Bone marrow (tissue), 2 donors: ENCODE data around the gene UPK1B.
A peak's percentile ranks its signal among the peaks of the same experiment; 100 is the strongest.
"Not testable (repeated sequence)": the region's sequence is repeated elsewhere in the genome, so short reads cannot be mapped to it uniquely, and the experiment has no call there.

Experiments
- DNase-seq, 2 donors: peaks; one replicate each; lab custom pipeline; 2025; lab: John Stamatoyannopoulos, UW

UPK1B gene

GRCh38 chr3:119225121-119225520, 51.7 kb downstream of the UPK1B start:
- no peak for DNase-seq

DNA sequence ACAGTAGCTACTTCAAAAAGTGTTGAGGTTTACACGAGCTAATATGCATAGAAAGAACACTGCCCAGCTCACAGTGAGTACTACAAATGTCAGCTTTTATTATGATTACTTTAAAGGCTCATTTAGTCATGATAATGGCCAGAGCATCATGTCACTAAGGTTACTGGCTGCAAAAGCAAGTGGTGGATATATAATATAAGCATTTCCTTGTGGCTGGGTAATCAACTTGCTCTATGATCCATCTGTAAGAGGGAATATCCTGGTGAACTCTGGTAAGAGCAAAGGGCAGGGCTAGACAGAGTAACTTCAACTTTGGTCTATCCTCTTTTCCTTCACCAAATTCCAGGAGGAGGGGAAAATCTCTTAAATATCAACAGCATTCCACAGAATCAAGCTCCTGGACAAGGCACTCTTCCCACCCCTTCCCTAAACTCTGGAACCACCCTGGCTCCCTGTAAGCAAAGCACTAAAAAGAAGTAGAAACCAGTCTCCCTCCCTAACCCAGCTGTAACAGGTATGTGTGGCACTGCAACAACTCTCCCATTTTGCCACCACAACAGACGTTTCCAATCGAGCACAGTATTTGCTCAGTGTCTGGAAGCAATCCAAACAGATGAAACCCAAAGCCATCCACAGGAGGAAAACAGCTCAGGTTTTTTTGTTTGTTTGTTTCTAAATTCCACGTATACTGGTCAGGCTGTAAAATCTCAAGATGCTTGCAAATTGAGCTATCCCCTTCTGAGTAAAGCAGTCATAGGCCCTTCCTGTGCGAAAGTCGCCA, 53.9 kb downstream of the UPK1B start:
- DNase-seq: no peak

GRCh38 chr3:119228373-119229145, 55.2 kb downstream of the UPK1B start:
- no peak for DNase-seq

DNA sequence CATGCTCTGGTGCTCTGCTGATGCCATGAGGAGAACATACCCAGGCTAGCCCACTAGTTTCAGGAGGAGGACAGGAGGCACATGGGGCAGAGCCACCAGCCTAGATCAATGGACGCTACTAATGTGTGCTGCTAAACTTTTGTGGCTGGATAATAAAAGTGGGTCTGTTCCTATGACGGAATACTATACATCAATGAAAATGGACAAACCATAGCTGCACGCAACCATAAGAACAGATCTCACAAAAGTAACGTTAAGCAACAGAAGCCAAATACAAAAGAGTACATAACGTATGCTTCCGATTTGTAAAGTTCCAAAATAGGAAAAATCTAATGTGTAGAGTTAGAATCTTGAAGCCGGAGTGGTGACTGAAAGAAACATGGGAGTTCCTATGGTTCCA, 55.8 kb downstream of the UPK1B start:
- DNase-seq: no peak

DNA sequence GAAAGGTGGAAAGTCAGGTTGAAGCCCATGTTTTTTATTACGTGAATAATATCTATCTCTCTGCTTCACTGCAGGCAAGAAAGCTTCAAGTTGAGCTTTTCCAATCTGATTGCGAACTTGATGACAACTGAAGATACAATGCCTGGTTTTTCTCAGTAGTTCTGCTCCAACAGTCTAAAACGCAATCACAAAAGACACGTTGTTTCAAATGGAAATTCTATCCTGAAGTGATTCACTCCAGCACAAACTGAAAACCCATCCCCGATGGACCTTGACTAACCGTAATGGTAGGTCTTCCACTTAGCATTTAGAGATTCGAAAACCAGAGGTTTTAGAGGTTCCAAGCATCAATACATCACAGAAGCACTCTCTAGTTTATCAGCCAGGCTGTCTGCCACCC, 56.7 kb downstream of the UPK1B start:
- no peak for DNase-seq

- DNase-seq: no peak
Observed at GRCh38 chr3:119230745-119231144, 57.3 kb downstream of the UPK1B start.

DNA sequence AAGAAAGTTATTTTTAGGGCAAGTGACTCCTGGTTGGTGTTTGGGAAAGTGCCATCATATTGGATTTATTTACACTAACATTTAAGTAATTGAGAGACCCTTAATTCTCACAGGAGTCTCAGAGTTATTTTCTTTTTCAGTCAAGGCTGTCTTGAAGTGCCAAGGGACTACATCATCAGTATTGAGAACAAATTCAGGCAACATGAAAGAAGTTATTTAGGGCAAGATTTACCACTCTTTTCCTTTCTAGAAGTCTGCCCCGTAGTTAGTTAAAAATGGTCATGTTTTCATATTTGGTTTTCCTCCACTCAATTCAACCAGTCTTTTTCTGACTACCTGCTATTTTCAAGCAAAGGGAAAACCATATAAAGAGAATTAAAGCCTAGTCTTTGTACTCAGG, 61.2 kb downstream of the UPK1B start:
- no peak for DNase-seq

GRCh38 chr3:119235151-119235550, 61.8 kb downstream of the UPK1B start:
- DNase-seq: no peak

DNA sequence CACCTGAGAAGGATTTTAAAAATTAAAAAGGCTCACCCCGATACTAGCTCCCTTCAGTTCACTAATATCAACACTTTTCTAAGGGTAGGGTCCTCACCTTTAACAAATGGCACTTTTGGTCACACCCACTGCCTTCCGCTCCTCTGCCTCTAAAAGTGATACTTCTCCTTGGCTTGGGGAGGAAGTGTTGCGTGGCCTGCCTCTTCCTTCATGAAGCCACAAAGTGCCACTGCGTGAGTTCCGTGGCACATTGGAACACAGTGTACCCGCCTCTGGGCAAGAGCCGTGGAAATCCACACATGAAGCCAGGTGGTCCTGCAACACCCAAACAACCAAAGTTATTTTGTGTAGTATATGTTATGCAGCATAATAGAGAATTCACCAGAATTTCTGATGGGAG, 63.4 kb downstream of the UPK1B start:
- DNase-seq: no peak

- DNase-seq: no peak
Observed at GRCh38 chr3:119237299-119237698, 63.9 kb downstream of the UPK1B start.

- no peak for DNase-seq
Observed at GRCh38 chr3:119238363-119238762, 65.0 kb downstream of the UPK1B start.

DNA sequence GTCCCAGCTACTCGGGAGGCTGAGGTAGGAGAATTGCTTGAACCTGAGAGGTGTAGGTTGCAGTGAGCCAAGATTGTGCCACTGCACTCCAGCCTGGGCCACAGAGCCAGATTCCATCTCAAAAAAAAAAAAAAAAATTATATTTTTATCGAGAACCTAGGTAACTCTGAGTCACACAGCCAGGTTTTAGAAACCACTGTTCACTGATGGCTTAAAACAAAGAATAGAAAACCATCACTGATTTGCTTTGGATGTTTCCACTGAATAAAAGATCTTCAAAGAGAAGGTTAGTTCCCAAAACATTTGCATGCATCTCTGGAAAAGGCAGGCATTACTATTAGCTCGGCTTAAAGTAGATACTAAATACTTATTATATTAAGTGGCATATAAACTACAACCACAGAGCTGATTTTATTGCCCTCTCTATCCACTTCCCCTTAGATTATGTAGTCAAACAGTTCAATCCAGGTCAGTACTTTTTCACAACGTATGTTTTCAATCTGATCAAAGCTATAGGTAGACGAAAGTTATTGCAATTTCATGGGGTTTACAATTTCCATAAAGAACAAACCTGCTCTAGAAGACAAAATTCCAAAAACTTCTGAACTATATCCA, 65.9 kb downstream of the UPK1B start:
- DNase-seq: no peak

DNA sequence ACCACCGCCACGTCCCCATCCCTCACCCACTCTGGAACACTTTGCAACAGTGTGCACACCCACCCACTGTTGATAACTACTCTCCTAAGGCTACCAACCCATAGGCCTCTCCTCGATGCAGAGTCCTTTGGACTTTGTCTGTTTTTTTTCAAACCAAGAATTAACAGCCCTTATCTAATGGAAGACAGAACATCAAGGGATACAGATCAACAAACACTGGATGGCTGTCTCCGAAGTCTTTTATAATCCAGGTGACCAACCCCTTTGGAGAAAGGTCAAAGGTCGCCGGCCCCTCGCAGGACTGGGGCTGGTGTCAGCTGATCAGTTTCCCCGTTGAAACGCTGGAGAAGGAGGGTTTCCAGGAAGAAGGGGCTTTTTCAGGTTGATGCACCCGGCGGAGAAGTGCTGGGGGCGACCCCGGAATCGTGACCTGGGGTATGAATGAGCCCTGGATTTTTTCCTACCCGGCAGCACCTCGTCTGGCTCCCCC, 66.7 kb downstream of the UPK1B start:
- DNase-seq: no peak

- peak in 1 of 2 donors; percentile 57 for DNase-seq
Observed at GRCh38 chr3:119240591-119241434, 67.4 kb downstream of the UPK1B start, which contains the start of gene B4GALT4. TSS of gene B4GALT4 (minus strand) at chr3:119240878. CDS start at chr3:119230099, 10,779 bp downstream.

DNA sequence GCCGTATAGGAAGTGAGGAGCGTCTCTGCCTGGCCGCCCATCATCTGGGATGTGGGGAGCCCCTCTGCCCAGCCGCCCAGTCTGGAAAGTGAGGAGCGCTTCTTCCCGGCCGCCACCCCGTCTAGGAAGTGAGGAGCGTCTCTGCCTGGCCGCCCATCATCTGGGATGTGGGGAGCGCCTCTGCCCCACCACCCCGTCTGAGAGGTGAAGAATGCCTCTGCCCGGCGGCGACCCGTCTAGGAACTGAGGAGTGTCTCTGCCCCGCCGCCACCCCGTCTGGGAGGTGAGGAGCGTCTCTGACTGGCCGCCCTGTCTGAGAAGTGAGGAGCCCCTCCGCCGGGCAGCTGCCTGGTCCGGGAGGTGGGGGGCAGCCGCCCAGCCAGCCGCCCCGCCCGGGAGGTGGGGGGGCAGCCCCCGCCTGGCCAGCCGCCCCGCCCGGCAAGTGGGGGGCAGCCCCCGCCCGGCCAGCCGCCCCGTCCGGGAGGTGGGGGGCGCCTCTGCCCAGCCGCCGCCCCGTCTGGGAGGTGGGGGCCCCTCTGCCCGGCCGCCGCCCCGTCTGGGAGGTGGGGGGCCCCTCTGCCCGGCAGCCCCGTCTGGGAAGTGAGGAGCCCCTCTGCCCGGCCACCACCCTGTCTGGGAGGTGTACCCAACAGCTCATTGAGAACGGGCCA, 69.1 kb downstream of the UPK1B start:
- not testable (repeated sequence) for DNase-seq

DNA sequence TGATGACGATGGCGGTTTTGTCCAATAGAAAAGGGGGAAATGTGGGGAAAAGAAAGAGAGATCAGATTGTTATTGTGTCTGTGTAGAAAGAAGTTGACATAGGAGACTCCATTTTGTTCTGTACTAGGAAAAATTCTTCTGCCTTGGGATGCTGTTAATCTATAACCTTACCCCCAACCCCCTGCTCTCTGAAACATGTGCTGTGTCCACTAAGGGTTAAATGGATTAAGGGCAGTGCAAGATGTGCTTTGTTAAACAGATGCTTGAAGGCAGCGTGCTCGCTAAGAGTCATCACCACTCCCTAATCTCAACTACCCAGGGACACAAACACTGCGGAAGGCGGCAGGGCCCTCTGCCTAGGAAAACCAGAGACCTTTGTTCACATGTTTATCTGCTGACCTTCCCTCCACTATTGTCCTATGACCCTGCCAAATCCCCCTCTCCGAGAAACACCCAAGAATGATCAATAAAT, 69.7 kb downstream of the UPK1B start:
- not testable (repeated sequence) for DNase-seq

DNA sequence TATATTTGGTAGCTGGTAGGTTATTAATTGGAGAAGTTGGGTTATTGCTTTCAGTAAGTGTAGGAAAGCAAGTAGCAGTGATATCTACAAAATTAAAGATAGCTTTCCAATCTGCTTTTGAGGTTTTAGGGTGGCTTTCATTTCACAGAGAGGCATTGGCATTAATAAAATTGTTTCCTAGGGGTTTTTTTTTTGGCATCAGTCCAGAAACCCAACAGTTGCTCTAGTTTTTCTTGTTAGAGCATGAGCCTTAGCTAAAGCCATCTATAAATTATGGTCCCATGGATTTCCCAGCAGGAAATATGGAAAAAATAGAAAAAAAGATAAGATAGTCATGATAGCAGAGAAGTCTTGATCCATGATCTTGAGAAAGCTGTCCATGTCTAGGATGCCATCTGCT, 70.3 kb downstream of the UPK1B start:
- no peak for DNase-seq

DNA sequence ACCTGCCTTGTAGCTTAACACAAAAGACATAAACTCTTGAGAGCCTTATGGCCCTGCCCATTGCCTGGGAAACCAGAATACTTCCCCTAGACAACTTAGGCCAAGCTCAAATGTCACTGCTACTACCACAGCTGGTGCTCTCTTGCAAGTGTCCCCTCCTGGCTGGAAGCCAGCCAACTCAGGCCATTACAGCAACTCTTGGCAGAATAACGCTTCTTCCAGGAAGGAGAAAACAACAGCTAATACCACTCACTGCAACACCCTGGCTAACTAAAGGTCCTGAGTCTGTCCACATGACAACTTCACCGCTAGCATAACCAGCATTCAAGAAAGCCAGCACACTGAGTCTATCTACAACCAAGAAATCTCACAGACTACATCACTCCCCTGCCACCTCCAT, 72.4 kb downstream of the UPK1B start:
- no peak for DNase-seq
